Measurements from ENCODE around the gene IL15RA. TPM values are rescaled to one million over a fixed set of nuclear protein-coding genes. Genes with fewer than 3 reads are reported as not detected.

IL15RA gene
- total and polyA plus RNA-seq, 2 of the 8 experiments (the other 6 are each of a cell fraction or from before 2014, with no cell fraction given), result 1.3 to 1.4 TPM

- TF ChIP-seq USF2 (IDR thresholded peaks at IDR 0.05; ENCODE audit: low read length) (no peak), POU5F1 (IDR thresholded peaks at IDR 0.05; ENCODE audit: low read depth, low read length) (no peak), BACH1 (IDR thresholded peaks at IDR 0.05; ENCODE audit: low read length) (no peak), ASH2L (IDR thresholded peaks at IDR 0.05; ENCODE audit: low read length) (no peak), ATF2 (IDR thresholded peaks at IDR 0.05; ENCODE audit: low read length) (no peak), PHF8 (conservative IDR thresholded peaks at IDR 0.05; ENCODE audit: low read depth, low read length) (no peak), KDM1A (IDR thresholded peaks at IDR 0.05; ENCODE audit: borderline replicate concordance, low read length) (no peak)
- Histone ChIP-seq H3K23me2 (ENCODE audit: low read depth, low read length) (no peaks in the 10 kb centered on the region), H3K27ac (ENCODE audit: low read depth, low read length) (no peak overlapping the region), H2BK15ac (ENCODE audit: low read length) (no peak overlapping the region), H4K5ac (ENCODE audit: insufficient read length, low read depth, low read length) (no peak overlapping the region), H2BK120ac (replicated peaks; ENCODE audit: low read depth, low read length) (no peak overlapping the region), H3K9me3 (ENCODE audit: insufficient read depth in 2 of 2, low read depth in 1 of 2, low read length in 1 of 2) (no peaks in the 10 kb centered on the region), H3K56ac (replicated peaks; ENCODE audit: insufficient read length, low read depth, low read length) (no peak overlapping the region), H3K79me2 (ENCODE audit: control insufficient read depth in 1 of 2, insufficient read depth in 2 of 2, low read length in 2 of 2) (no peaks in the 10 kb centered on the region), H3K23ac (ENCODE audit: insufficient read length) (no peak overlapping the region), H3K14ac (ENCODE audit: insufficient read length) (no peak overlapping the region), H3K4ac (replicated peaks; ENCODE audit: insufficient read length, low read depth, low read length) (no peak overlapping the region), H2BK12ac (ENCODE audit: low read depth, low read length) (no peak overlapping the region), H3K4me3 (ENCODE audit: extremely low read depth in 1 of 4, insufficient read depth in 2 of 4, low read depth in 3 of 4, low read length in 4 of 4) (no peak overlapping the region), H4K91ac (replicated peaks; ENCODE audit: insufficient read length, low read length) (no peak overlapping the region), H4K8ac (ENCODE audit: extremely low read depth, insufficient read depth, low read length) (no peak overlapping the region), H3K18ac (ENCODE audit: extremely low read depth, low read length) (no peak overlapping the region), H2BK20ac (ENCODE audit: low read length) (no peak overlapping the region), H3K4me2 (ENCODE audit: insufficient read depth in 1 of 2, low read depth in 2 of 2, low read length in 2 of 2) (no peak overlapping the region), H4K20me1 (replicated peaks in 1 of 2; ENCODE audit: control insufficient read depth in 1 of 2, insufficient read depth in 2 of 2, low read length in 2 of 2) (no peaks in the 10 kb centered on the region), H2BK5ac (ENCODE audit: low read depth, low read length) (no peak overlapping the region), H3K27me3 (replicated peaks in 1 of 4; ENCODE audit: control insufficient read depth in 3 of 4, extremely low read depth in 1 of 4, insufficient read depth in 3 of 4, low read length in 3 of 4) (peaks cover 0 to 8% (median 4%) of the 10 kb centered on the region in 4 experiments; a peak in 6 of 7 replicates), H3K79me1 (ENCODE audit: low read depth, low read length) (no peaks in the 10 kb centered on the region), H3K9ac (replicated peaks in 1 of 4; ENCODE audit: extremely low read depth in 1 of 4, low read depth in 3 of 4, low read length in 3 of 4) (no peak overlapping the region), H2AK5ac (ENCODE audit: low read depth, low read length) (no peak overlapping the region), H3K36me3 (ENCODE audit: control insufficient read depth in 2 of 4, insufficient read depth in 4 of 4, low read length in 3 of 4) (no peaks in the 10 kb centered on the region), H3K4me1 (replicated peaks in 1 of 4; ENCODE audit: control insufficient read depth in 3 of 4, insufficient read depth in 4 of 4, low read length in 3 of 4) (no peaks in the 10 kb centered on the region), H2AFZ (ENCODE audit: low read length) (no peak overlapping the region)
- ChIA-PET CTCF (ENCODE audit: partially characterized antibody) (interaction anchor here (1.1 to 1.4 kb wide), 3 partner anchors 30 to 35 kb away, joined by 3 to 5 read pairs (median 3); no protein-coding TSS in a partner anchor), POLR2A (ENCODE audit: partially characterized antibody) (no interaction called here)
- peak in 1 of 2 experiments; percentile 20 for DNase-seq (ENCODE audit: low read depth in 1 of 2, low spot score in 2 of 2)
- FAIRE-seq, result no peak
- 85% methylated on average over 9 of the region's 9 CpGs; no CpG with 5 or more reads in 1 of the 2 experiments for WGBS, 2 experiments (ENCODE audit: extremely low coverage in 1 of 2, insufficient coverage in 1 of 2, insufficient read length in 1 of 2, insufficient replicate concordance in 2 of 2, low coverage in 1 of 2, low lambda C conversion rate in 2 of 2, missing lambda C conversion rate in 1 of 2)
Measured at GRCh38 chr10:5983774-5984173, 6.4 kb upstream of the IL15RA start.
